SK-N-SH treated with all-trans-retinoic acid at 6 μM for 48 hours (cell line): Measurements from ENCODE around the gene NKX2-3.

Source experiments
- ARNTL ChIP-seq: fragments of 450-650 bp; formaldehyde crosslinking; IDR thresholded peaks from 2 replicates; pipeline ENCODE4 v1.5.0; 2020; ENCODE audit warnings: low read depth, mild to moderate bottlenecking, moderate library complexity, borderline replicate concordance
- BACH2 ChIP-seq: fragments of 250-450 bp; sonication (Bioruptor Pico); IDR thresholded peaks from 2 replicates; pipeline ENCODE4 v1.9.0; 2021; ENCODE audit warnings: mild to moderate bottlenecking, borderline replicate concordance
- ZFP3 ChIP-seq: fragments of 250-450 bp; sonication (Bioruptor Pico); IDR thresholded peaks from 2 replicates; pipeline ENCODE4 v1.5.0; 2020; ENCODE audit warnings: mild to moderate bottlenecking, moderate library complexity
- TF ChIP-seq, protein P1 (sequence below): fragments of 250-450 bp; sonication (Bioruptor Pico); IDR thresholded peaks from 2 replicates; pipeline ENCODE4 v1.8.0; 2020; ENCODE audit warnings: mild to moderate bottlenecking, moderate library complexity, borderline replicate concordance

DNA sequence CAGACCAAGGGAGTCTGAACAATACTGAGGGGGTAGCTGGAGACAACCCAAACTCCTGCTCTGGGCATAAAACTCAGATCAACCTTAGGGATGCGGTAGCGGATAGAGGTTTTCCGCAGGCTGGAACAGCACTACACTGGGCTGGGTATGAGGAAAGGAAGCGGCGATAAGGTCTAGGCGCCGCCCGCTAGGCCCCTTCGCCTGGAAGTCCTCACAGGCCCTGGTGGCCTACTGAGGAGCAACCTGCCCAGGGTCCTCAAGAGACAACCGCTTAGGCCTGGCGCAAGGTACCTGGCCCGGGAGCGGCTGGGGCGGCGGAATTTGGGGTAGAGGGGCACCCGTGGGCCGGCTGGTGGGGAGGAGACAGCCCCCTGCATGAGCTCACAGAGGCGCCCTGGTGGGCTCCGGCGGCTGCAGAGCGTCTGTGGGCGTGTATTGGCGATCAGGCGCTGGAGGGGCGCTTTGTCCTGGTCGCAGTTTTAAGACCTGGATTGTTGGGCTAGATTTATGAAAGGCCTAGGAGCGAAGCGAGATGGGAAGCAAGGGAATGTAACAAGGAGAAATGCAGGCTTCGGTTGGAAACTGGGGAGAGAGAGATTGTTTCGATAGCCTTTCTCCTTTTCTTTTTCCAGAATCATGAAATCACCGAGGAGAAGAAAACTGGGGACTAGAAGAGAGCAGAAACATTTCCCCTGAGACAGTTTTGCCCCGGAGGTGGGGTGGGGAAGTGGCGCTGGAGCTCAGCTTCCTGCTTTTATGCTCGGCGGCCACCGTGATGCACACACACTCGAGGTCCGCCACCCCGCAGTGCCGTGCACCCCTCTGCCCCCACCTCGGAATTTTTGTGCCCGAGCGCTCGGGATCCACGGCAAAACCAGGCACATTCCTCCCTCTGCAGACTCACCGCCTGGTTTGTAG lies 2.4 kb upstream of the NKX2-3 start:
- TF ChIP-seq, protein P1, sequence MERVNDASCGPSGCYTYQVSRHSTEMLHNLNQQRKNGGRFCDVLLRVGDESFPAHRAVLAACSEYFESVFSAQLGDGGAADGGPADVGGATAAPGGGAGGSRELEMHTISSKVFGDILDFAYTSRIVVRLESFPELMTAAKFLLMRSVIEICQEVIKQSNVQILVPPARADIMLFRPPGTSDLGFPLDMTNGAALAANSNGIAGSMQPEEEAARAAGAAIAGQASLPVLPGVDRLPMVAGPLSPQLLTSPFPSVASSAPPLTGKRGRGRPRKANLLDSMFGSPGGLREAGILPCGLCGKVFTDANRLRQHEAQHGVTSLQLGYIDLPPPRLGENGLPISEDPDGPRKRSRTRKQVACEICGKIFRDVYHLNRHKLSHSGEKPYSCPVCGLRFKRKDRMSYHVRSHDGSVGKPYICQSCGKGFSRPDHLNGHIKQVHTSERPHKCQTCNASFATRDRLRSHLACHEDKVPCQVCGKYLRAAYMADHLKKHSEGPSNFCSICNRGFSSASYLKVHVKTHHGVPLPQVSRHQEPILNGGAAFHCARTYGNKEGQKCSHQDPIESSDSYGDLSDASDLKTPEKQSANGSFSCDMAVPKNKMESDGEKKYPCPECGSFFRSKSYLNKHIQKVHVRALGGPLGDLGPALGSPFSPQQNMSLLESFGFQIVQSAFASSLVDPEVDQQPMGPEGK (CRISPR knock-in tag): no peak
- TF ChIP-seq ZFP3 (CRISPR knock-in tag) (no peak), BACH2 (CRISPR knock-in tag) (no peak), ARNTL (CRISPR knock-in tag) (no peak)
